NCI-H510A treated with DMSO at 0.1 percent for 48 hours (cell line): ENCODE results near the gene GARIN3.
"Not testable (repeated sequence)": the region's sequence is repeated elsewhere in the genome, so short reads cannot be mapped to it uniquely, and the experiment has no call there.

Source experiments
- DNase-seq: peaks from one replicate; lab custom pipeline; 2025; lab: John Stamatoyannopoulos, UW

The GARIN3 gene

DNA sequence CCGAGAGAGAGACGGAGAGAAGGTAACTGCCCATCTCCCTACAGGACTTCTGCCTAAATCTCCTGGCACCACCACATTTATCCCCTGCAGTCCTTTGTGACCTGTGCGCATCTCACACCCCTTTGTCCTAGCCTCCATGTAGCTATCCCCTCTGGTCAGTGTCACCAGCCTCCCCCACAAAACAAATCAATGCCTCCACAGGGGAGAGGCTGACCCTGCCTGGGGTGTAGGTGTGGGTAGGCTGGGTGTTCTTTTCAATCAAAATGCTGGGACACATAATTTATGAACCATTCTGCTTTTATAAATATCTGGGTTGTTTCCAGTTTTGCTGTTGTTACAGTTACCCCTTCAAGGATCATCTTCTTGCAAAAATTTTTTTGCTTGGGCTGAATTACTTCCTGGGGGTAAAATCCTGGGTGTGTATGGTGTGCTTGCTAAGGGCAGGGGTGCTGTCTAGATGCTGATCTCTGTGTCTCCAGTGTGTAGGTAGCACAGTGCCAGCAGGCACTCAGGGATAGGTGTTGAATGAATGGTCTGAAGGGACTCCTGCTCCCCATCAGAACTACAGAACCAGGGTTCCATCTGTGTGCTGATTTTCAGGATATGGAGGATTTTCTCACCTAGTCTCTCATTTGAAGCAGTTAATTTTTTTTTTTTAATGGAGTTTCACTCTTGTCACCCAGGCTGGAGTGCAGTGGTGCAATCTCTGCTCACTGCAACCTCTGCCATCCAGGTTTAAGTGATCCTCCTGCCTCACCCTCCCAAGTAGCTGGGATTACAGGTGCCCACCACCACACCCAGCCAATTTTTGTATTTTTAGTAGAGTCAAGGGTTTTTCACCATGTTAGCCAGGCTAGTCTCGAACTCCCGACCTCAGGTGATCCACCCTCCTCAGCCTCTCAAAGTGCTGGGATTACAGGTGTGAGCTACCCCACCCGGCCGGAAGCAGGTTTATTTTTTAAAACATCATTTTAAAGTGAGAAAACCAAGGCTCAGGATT is at the start of gene GARIN3:
TSS of gene GARIN3 (minus strand) at position 51 of the 1,000 bp plus-strand sequence. CDS start 96 bp downstream, outside the sequence.
- DNase-seq, result no peak

DNA sequence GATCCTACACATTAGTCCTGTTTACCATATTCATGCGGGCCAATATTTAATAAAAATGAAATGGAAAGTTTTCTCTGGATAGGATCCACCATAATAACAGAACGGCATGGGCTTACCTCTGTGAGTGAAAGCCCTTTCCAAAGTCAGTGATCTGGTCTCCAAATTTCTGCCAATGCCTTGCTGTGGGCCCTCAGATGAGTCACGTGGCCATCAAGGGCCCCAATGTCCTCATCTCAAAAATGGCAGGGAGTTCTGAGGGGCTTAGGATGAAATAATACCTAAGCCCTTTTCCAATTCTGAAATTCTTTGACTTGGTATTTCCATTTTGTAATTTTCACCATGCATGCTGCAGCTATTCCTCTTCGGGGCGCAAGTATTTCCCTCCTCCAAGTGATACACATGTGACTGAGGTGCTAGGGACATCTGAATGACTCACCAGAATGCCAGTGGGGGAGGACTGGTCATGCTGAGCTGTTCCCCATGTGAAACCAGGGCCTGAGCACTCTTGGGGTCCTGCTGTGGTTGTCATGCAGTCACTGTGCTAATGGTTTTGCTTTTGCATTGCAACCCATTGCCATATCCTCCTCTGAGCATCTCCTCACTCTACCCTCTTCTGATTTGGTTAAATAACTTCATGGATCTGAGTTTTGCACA is 49.6 kb upstream of the GARIN3 start:
- DNase-seq, result no peak

- no peak for DNase-seq
These were observed 48.9 kb upstream of the GARIN3 start for GRCh38 chr5:157214861-157215513.

GRCh38 chr5:157214415-157214814 is 48.4 kb upstream of the GARIN3 start:
- no peak for DNase-seq

DNA sequence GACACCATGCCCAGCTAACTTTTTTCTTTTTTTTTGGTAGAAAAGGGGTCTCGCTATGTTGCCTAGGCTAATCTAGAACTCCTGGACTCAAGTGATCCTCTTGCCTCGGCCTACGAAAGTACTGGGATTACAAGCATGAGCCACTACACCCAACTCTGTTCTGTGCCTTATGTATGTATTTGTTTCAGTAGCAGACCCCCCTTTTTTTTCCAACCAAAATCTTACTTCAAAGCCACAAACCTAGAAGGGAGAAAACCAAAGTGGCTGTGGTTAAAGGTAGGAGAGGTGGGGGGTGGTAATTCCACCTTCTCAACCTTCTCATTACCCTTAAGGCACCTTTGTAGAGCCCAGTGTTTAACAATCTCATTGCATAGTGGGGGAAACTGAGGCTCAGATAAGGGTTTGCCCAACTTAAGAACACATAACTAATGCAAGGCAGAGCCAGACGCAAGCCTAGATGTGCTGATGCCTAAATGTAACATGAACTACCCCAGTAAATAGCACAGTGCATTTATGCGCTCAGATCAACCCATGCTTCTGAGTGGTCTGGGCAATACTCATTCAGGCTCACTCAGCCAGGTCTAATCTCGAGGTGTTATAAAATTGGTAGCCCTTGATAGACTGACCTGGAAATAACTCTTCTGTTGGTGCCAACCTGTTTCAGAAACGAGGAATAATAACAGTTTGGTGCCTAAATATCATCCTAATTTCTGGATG is 47.6 kb upstream of the GARIN3 start:
- no peak for DNase-seq

DNA sequence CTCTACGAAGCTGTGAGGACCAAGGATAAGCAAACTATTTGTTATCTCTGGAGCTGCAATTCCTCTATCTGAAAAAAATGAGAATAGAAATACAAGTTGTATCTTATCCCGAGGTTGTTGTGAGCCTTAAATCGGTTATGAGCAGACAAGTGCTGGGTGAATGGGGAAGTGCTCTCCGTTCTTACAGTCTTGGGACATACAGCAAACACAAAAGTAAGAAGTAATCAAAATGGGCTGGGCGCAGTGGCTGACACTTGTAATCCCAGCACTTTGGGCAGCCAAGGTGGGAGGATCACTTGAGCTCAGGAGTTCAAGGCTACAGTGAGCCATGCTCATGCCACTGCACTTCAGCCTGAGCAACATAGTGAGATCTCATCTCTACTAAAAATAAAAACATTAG is 46.2 kb upstream of the GARIN3 start:
- DNase-seq, result no peak

DNA sequence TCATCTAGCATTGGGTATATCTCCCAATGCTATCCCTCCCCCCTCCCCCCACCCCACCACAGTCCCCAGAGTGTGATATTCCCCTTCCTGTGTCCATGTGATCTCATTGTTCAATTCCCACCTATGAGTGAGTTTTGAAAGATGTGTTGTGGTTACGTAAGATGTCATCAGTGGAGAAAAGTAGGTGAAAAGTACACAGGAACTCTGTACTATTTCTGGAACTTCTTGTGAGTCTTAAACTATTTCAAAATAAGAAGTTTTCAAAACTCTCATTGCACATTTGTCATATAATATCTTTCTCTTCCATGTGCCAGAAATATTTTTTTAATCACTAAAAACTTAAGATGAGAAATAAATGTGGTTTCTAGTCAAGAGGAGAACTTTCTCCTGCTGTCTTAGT is 44.6 kb upstream of the GARIN3 start:
- DNase-seq, result not testable (repeated sequence)

DNA sequence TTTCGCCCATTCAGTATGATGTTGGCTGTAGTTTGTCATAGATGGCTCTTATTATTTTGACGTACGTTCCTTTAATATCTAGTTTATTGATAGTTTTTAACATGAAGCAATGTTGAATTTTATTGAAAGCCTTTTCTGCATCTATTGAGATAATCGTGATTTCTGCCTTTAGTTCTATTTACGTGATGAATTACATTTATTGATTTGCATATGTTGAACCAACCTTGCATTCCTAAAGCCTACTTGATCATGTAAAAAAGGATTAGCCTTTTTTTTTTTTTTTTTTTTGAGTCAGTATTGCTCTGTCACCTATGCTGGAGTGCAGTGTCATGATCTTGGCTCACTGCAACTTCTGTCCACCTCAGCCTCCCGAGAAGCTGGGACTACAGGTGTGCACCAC is 39.6 kb upstream of the GARIN3 start:
- no peak for DNase-seq

GRCh38 chr5:157204765-157205164 is 38.7 kb upstream of the GARIN3 start:
- no peak for DNase-seq

DNA sequence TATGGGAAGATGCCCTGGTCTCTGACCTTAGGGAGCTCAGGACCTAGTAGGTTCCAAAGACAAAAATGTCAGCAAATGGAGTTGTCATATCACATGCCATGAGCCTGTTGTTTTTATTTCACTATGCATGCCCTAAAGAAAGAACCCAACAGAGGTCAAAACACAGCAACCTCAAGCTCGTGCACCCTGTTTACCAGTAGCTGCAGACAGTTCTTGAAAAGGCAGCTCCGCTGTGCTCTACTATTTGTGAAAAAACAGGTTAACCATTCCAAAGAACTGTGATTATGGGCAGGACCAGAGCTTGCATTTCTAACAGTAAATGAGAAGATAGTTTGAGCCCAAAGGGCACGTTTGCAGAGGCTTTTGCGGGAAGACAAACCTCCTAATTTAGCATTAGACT is 37.4 kb upstream of the GARIN3 start:
- DNase-seq, result no peak

DNA sequence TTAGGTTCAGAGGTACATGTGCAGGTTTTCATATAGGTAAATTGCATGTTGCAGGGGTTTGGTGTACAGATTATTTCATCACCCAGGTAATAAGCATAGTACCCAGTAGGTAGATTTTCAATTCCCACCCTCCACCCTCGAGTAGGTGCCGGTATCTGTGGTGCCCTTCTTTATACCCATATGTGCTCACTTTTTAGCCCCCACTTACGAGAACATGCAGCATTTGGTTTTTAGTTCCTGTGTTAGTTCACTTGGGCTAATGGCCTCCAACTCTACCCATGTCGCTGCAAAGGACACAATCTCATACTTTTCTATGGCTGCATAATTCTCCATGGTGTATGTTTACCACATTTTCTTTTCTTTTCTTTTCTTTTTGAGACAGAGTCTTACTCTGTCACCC is 35.8 kb upstream of the GARIN3 start:
- DNase-seq, result no peak

- no peak for DNase-seq
These were observed 32.4 kb upstream of the GARIN3 start for GRCh38 chr5:157198277-157198986.

DNA sequence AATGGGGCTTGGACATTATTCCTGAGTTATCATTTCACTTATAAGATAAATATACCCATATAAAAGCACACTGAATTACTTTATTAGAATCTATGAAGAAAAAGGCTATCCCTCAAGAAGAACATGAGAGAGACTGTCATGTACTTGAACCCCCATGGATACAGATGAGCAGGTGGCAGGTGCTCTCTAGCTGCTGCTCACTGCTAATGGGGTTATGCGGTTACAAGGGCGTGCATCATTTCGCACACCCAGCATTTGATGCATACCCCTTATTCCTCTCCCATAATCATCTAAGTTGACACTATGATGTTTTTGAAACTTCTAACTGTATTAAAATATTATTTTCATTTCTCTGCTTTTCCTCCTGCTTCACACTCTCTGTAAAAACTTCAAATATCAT is 31.0 kb upstream of the GARIN3 start:
- no peak for DNase-seq

DNA sequence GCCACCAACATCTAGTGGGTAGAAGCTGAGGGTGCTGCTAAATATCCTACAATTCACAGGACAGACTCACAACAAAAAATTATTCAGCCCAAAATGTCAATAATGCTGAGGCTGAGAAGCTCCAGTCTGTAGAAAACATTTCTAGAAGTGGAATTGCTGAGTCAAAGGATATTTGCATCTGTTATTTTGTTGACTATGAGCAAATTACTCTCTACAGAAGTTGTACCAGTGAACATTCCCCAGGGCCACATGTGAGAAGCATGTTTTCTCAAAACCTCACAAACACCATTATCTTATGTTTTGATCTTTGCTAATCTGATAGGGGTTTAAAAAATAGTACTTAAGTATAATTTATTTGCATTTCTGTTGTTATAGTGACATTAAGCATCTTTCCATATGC is 30.0 kb upstream of the GARIN3 start:
- DNase-seq, result no peak

DNA sequence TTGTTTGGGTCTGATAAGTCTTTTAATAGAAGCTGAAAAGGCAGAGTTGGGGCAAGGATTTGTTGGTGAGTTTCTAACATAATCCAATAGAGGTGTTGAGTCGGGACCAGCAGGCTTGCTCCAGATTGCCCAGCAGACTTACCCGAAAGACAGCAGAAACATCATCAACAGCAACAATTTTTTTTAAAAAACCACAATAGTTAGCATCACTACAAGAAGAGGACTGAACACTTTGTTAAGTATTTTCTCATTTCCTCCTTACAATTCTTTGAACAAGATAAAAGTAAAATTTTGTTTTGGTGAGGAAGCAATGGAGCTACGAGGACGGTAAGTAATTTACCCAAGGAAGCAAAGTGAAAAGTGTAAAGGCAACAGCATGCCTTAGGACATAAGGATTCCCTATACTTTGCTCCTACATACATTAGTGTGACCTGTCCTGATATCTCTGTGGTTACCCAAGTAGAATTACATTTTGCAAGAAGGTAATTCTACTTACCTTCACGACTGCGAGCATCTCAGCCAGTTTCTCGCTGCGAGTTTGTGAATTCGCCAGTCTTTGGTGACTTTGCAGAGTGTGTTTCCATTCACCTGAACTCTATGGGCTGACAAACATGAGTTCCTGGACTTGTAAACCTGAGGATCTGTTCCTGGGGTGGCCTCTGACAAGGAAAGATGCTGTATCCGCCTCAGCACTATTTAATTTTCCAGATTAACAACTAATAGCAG is 27.8 kb upstream of the GARIN3 start:
- no peak for DNase-seq

DNA sequence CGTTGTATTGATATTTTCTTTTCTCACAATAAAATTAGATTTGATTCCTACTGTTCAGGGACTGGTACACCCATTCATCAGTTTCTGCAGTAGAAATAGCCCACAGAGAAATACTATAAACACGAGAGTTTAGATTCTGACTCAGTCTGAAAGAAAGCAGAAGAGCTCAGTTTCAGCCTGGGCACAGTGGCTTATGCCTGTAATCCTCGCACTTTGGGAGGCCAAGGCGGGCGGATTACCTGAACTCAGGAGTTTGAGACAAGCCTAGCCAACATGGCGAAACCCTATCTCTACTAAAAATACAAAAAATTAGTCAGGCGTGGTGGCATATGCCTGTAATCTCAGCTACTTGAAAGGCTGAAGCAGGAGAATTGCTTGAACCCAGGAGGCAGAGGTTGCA is 23.2 kb upstream of the GARIN3 start:
- DNase-seq, result no peak

GRCh38 chr5:157188270-157188669 is 22.2 kb upstream of the GARIN3 start:
- DNase-seq, result no peak

DNA sequence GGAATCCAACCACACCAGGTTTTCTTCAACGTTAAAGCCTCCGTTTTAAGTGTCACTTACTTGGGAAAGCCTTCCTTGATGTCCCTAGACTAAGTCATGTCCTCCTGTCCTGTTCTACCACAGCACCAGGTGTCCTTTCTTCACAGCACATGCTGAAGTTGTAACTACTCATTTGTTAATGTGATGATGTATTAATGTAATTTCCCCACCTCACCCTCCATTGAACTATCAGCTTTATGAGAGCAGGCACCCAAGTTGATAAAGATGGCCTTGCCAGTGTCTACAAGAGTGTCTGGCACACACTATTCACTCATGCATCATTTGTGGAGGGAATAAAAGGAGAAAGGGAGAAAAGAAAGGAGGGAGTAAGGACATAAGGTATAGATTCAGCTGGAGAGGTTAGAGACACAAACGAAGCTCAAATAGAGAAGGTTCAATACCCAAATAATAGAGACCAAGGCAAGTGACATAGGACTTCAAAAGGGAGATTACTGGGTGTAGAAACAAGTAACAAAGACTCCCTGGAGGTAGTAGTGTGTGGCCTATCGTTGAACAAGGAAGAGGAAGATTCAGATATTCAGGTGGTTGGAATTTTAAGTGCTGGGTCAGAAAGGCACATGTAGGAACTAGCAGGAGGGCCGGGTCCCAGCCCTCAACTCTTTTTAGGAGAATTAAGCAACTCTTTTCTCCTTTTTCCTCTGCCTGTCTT is 21.1 kb upstream of the GARIN3 start:
- DNase-seq, result no peak

DNA sequence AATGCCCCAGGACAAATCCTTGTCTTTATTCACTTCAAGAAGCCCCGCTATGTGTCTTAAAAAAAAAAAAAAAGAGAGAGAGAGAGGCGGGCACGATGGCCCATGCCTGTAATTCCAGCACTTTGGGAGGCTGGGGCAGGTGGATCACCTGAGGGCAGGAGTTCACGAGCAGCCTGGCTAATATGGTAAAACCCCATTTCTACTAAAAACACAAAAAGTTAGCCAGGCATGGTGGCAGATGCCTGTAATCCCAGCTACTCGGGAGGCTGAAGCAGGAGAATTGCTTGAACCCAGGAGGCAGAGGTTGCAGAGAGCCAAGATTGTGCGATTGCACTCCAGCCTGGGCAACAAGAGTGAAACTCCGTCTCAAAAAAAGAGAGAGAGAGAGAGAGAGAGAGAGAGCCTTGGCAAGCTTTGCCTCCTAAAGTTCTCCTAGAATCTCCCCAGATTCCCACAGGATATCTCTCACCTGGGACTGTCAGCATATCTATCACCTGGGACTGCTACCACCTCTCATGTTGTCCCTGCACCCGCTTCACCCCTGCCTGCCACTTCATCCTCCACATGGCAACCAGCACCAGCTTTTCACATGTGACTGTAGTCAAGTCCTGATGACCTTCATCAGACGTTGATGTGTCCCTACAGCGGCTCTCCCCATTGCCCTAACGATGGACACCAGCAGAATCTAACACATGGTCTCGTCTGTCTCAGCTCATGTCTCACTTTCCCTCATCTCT is 20.4 kb upstream of the GARIN3 start:
- no peak for DNase-seq
